ENCODE data around the gene SMYD2. TPM values are rescaled to one million over a fixed set of nuclear protein-coding genes. Genes with fewer than 3 reads are reported as not detected.

Gene SMYD2, protein sequence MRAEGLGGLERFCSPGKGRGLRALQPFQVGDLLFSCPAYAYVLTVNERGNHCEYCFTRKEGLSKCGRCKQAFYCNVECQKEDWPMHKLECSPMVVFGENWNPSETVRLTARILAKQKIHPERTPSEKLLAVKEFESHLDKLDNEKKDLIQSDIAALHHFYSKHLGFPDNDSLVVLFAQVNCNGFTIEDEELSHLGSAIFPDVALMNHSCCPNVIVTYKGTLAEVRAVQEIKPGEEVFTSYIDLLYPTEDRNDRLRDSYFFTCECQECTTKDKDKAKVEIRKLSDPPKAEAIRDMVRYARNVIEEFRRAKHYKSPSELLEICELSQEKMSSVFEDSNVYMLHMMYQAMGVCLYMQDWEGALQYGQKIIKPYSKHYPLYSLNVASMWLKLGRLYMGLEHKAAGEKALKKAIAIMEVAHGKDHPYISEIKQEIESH
- total RNA-seq = 10 to 100 TPM; 25.3 to 30.7 (median 27.8) TPM

DNA sequence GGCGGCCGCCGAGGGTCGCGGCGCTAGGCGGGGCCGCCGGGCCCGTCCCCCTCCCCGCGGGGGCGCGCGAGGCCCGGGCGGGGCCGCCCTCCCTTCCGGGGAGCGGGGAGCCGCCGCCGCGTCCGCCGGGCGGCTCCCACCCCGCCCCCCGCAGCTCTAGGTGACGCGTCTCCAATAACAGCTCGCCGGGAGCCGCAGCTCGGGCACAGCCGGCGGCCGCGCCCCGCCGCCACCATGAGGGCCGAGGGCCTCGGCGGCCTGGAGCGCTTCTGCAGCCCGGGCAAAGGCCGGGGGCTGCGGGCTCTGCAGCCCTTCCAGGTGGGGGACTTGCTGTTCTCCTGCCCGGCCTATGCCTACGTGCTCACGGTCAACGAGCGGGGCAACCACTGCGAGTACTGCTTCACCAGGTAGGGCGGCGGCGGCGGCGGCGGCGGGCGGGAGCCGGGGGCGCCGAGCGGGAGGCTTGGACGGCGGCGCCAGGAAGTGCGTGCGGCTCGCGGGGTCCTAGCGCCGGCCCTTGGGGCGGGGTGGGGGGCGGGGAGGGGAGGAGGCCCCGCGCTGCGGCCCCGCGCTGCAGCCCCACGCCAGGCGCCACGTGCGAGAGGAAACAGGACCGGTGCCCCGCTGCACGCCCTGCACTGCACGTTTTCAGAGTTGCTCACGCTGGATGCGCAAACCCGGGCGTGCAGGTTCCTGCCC, at the start of gene SMYD2:
SMYD2 (plus strand) TSS at position 139 of the 699 bp plus-strand sequence; CDS start at position 235, 96 bp downstream.
- DNase-seq (ENCODE audit: low spot score in 2 of 2) = peak in 1 of 2 donors; percentile 82
- peak within 1 kb of the TSS; percentile 83 for H3K27ac ChIP-seq
- 0% methylated on average over 14 of the region's 94 CpGs for WGBS
- H3K9me3 ChIP-seq = no peaks in the 10 kb centered on the region
- peaks cover 34% of the 10 kb centered on the region for H3K4me1 ChIP-seq
- H3K27me3 ChIP-seq = no peaks in the 10 kb centered on the region
- TF ChIP-seq POLR2A (IDR thresholded peaks at IDR 0.05) = peak in 1 of 2 donors; percentile 14
- TF ChIP-seq, protein P1, sequence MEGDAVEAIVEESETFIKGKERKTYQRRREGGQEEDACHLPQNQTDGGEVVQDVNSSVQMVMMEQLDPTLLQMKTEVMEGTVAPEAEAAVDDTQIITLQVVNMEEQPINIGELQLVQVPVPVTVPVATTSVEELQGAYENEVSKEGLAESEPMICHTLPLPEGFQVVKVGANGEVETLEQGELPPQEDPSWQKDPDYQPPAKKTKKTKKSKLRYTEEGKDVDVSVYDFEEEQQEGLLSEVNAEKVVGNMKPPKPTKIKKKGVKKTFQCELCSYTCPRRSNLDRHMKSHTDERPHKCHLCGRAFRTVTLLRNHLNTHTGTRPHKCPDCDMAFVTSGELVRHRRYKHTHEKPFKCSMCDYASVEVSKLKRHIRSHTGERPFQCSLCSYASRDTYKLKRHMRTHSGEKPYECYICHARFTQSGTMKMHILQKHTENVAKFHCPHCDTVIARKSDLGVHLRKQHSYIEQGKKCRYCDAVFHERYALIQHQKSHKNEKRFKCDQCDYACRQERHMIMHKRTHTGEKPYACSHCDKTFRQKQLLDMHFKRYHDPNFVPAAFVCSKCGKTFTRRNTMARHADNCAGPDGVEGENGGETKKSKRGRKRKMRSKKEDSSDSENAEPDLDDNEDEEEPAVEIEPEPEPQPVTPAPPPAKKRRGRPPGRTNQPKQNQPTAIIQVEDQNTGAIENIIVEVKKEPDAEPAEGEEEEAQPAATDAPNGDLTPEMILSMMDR (IDR thresholded peaks at IDR 0.05) = no peak
- H3K36me3 ChIP-seq = no peaks in the 10 kb centered on the region
- peak within 1 kb of the TSS; percentile 75 for H3K4me3 ChIP-seq

DNA sequence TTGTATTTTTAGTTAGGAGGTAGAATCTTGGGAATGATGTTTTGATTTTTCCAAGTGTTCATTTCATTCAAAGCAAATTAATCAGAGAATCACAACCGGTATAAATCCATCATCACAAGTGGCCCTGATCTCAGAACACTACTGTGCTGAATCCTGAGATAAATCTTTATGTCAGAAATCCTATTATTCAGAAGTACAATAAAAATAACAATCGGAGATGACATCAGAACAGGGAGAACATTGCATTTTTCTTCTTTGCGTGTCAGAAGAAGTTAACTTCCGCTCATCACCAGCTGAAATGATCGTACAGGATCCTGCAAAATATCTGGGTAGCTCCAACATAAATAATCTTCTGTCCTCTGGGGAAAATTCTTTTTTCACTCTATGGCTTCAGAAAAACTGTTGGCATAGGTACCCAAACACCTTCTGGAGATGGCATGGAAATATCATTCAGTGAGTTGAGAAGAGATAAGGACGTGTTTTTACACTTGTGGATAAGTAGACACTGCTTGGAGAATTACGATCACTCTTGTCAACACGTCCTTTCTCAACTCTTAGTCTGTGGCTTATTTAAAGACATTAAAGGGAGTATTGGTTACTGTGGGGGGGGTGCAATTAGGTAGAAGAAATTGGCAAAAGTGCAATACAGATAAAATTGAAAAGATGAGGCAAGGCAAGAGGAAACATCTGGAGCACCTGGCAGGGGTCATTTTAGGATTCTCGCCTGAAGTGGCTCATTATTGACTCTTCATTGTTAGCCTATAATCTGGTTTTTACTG, 46.9 kb upstream of the SMYD2 start:
- Histone ChIP-seq H3K27ac (no peak overlapping the region), H3K27me3 (peaks cover 6% of the 10 kb centered on the region), H3K4me1 (no peaks in the 10 kb centered on the region), H3K4me3 (no peak overlapping the region), H3K36me3 (no peaks in the 10 kb centered on the region), H3K9me3 (no peaks in the 10 kb centered on the region)
- TF ChIP-seq EP300 (IDR thresholded peaks at IDR 0.05) (no peak), POLR2AphosphoS5 (IDR thresholded peaks at IDR 0.05) (no peak)
- 75% methylated on average over 9 of the region's 9 CpGs for WGBS
- no peak for DNase-seq (ENCODE audit: low spot score in 2 of 2)

DNA sequence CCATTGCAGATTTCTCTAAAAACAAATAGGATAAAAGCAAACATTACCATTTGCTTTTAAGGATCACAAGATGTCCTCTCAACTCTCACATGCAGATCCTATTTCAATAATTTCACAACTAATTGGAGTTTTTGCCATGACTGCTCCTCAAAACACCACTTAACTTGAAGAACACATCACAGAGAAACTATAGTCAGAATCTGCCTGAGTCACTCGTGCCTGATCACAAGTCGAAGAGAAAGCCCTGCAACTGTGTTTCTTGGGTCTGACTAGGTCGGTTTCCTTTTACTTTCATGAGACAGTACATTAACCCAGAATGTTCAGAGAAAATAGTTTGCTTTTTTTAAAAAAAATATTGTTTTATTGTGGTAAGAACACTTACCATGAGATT, 46.3 kb upstream of the SMYD2 start:
- 80% methylated on average over 3 of the region's 3 CpGs for WGBS
- Histone ChIP-seq H3K27me3 (peaks cover 6% of the 10 kb centered on the region), H3K9me3 (no peaks in the 10 kb centered on the region), H3K4me3 (no peak overlapping the region), H3K36me3 (no peaks in the 10 kb centered on the region), H3K27ac (no peak overlapping the region), H3K4me1 (no peaks in the 10 kb centered on the region)
- no peak for TF ChIP-seq EP300 (IDR thresholded peaks at IDR 0.05)
- no peak for TF ChIP-seq POLR2A (IDR thresholded peaks at IDR 0.05)
- TF ChIP-seq, protein P1 (IDR thresholded peaks at IDR 0.05) = no peak
- TF ChIP-seq POLR2AphosphoS5 (IDR thresholded peaks at IDR 0.05) = no peak
- no peak for DNase-seq (ENCODE audit: low spot score in 2 of 2)

DNA sequence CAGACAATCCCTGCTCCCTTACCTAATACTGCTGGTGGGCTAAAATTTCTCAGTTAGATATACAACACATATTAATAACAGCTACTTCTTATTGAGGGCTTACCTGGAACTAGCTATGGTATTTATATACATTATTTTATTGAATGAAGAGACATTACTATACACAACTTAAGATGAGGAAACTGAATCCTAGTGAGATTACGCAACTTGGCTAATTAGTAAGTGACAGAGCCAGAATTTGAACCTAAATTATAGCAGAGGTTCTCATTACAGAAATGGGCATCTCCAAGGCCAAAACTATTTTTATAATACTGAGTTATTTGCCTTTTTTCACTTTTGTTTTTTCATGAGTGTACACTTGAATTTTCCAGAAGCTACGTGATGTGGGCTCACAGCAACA, 44.5 kb upstream of the SMYD2 start:
- H3K27ac ChIP-seq = no peak overlapping the region
- H3K36me3 ChIP-seq = no peaks in the 10 kb centered on the region
- TF ChIP-seq, protein P1 (IDR thresholded peaks at IDR 0.05) = no peak
- TF ChIP-seq POLR2AphosphoS5 (IDR thresholded peaks at IDR 0.05) = no peak
- no peaks in the 10 kb centered on the region for H3K4me1 ChIP-seq
- no peaks in the 10 kb centered on the region for H3K9me3 ChIP-seq
- no peak for DNase-seq (ENCODE audit: low spot score in 2 of 2)
- H3K4me3 ChIP-seq = no peak overlapping the region
- H3K27me3 ChIP-seq = peaks cover 6% of the 10 kb centered on the region
- WGBS = 69% methylated on average over 2 of the region's 2 CpGs

DNA sequence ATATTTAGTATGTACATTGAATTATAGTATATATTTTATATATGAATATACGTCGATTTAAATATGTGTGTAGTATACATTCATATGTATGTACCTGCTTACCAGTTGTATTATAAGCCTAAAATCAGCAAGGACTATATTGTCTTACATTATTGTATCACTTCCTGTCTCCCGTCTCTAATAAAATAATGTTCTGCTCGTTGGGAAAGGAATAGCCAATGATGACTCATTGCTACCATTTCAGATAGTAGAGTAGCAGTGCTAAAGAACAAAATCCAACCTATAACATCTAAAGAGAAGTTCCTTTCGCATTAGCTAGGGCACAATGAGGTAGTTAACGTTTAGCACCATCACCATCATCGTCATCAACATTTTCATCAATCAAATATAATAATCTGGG, 39.9 kb upstream of the SMYD2 start:
- no peak for DNase-seq (ENCODE audit: low spot score in 2 of 2)
- 74% methylated on average over 7 of the region's 7 CpGs for WGBS
- no peaks in the 10 kb centered on the region for H3K36me3 ChIP-seq
- TF ChIP-seq POLR2AphosphoS5 (IDR thresholded peaks at IDR 0.05) = no peak
- no peak for TF ChIP-seq POLR2A (IDR thresholded peaks at IDR 0.05)
- TF ChIP-seq EP300 (IDR thresholded peaks at IDR 0.05) = no peak
- TF ChIP-seq, protein P1 (IDR thresholded peaks at IDR 0.05) = no peak
- H3K9me3 ChIP-seq = no peaks in the 10 kb centered on the region
- peaks cover 3% of the 10 kb centered on the region for H3K27me3 ChIP-seq
- H3K4me1 ChIP-seq = no peaks in the 10 kb centered on the region
- H3K4me3 ChIP-seq = no peak overlapping the region
- no peak overlapping the region for H3K27ac ChIP-seq
